ENCODE data around the gene UBAP1L. TPM values are rescaled to one million over a fixed set of nuclear protein-coding genes. Genes with fewer than 3 reads are reported as not detected.

UBAP1L gene
- total and polyA plus RNA-seq, 4 experiments from 2014 or later, result 0.86 to 16.6 (median 15.2) TPM; not detected in 1

GRCh38 chr15:65042776-65043327, 72.1 kb downstream of the UBAP1L start:
- intact Hi-C loops (cut with micrococcal nuclease), result no loop called here
- CTCF ChIA-PET (ENCODE audit: partially characterized antibody), result interaction anchor here (1.2 kb wide), 1 partner anchor 9 kb away, joined by 3 read pairs; no protein-coding TSS in a partner anchor
- no peaks in the 10 kb centered on the region for H3K4me1 ChIP-seq (ENCODE audit: insufficient read depth, low read length)

More at GRCh38 chr15:65042776-65043327, 72.1 kb downstream of the UBAP1L start:
- no peak overlapping the region for H3K27ac ChIP-seq (ENCODE audit: low read depth, low read length)
- H3K4me3 ChIP-seq (ENCODE audit: low read length in 2 of 2), result no peak overlapping the region
- no peak for DNase-seq
- Mint-ChIP-seq H3K27ac (no peak overlapping the region), H3K27me3 (peaks cover 5 to 6% of the 10 kb centered on the region in 2 donors), H3K9me3 (no peaks in the 10 kb centered on the region), H3K36me3 (no peaks in the 10 kb centered on the region), H3K4me1 (no peaks in the 10 kb centered on the region), H3K4me3 (no peak overlapping the region)
- POLR2A ChIA-PET (ENCODE audit: partially characterized antibody), result no interaction called here
- H3K36me3 ChIP-seq (ENCODE audit: insufficient read depth, low read length), result no peaks in the 10 kb centered on the region
- no peaks in the 10 kb centered on the region for H3K9me3 ChIP-seq (ENCODE audit: control insufficient read depth in 1 of 2, low read length in 2 of 2)
- H3K27me3 ChIP-seq (ENCODE audit: insufficient read depth, low read length), result no peaks in the 10 kb centered on the region

Other genes starting within 250 kb of the UBAP1L start
- gene ANKDD1A, start 203.3 kb downstream of the UBAP1L start, total RNA-seq, result 1 to 10 TPM; 4.5 to 5.9 TPM
- 1 to 10 TPM in 1 of 2 donors, under 1 TPM in 1; 0.16 to 1.7 TPM for gene ANKDD1A, start 203.3 kb downstream of the UBAP1L start, polyA plus RNA-seq
- 10 to 100 TPM; 57.2 to 61.1 TPM for gene SPG21, start 125.3 kb downstream of the UBAP1L start, total RNA-seq
- 100 to 1,000 TPM; 128 to 179 TPM for gene SPG21, start 125.3 kb downstream of the UBAP1L start, polyA plus RNA-seq
- gene MTFMT, start 85.6 kb downstream of the UBAP1L start, total RNA-seq, result 10 to 100 TPM; 15.2 to 18.3 TPM
- 10 to 100 TPM; 19.7 to 22.6 TPM for gene MTFMT, start 85.6 kb downstream of the UBAP1L start, polyA plus RNA-seq
- not detected for gene SLC51B, start 69.8 kb downstream of the UBAP1L start, total RNA-seq
- gene SLC51B, start 69.8 kb downstream of the UBAP1L start, polyA plus RNA-seq, result not detected
- gene RASL12, start 47.2 kb downstream of the UBAP1L start, total RNA-seq, result not detected
- not detected for gene RASL12, start 47.2 kb downstream of the UBAP1L start, polyA plus RNA-seq
- gene KBTBD13, start 38.5 kb downstream of the UBAP1L start, total RNA-seq, result not detected
- not detected for gene KBTBD13, start 38.5 kb downstream of the UBAP1L start, polyA plus RNA-seq
- gene PDCD7, start 18.6 kb upstream of the UBAP1L start, total RNA-seq, result 10 to 100 TPM; 30.5 to 40.5 TPM
- gene PDCD7, start 18.6 kb upstream of the UBAP1L start, polyA plus RNA-seq, result 10 to 100 TPM in 1 of 2 donors, 1 to 10 TPM in 1; 8.8 to 15.1 TPM
- gene CLPX, start 70.1 kb upstream of the UBAP1L start, total RNA-seq, result 10 to 100 TPM; 52.0 to 52.4 TPM
- gene CLPX, start 70.1 kb upstream of the UBAP1L start, polyA plus RNA-seq, result 10 to 100 TPM; 28.1 to 29.2 TPM
- gene CILP, start 96.3 kb upstream of the UBAP1L start, total RNA-seq, result under 1 TPM; 0.42 to 0.44 TPM
- gene CILP, start 96.3 kb upstream of the UBAP1L start, polyA plus RNA-seq, result not detected
- gene PARP16, start 171.7 kb upstream of the UBAP1L start, total RNA-seq, result 10 to 100 TPM; 20.8 to 21.4 TPM
- 10 to 100 TPM; 27.1 to 27.2 TPM for gene PARP16, start 171.7 kb upstream of the UBAP1L start, polyA plus RNA-seq
- gene RNU5A-1, start 180.9 kb upstream of the UBAP1L start, total RNA-seq, result not detected
- not detected for gene RNU5A-1, start 180.9 kb upstream of the UBAP1L start, polyA plus RNA-seq
- 10 to 100 TPM in 1 of 2 experiments, not detected in 1; 24.0 TPM for gene RNU5B-1, start 189.5 kb upstream of the UBAP1L start, total RNA-seq
- gene RNU5B-1, start 189.5 kb upstream of the UBAP1L start, polyA plus RNA-seq, result not detected

Measured in CD4-positive, alpha-beta memory T cell (primary cell).